Ishikawa (cell line): ENCODE data around the gene FLYWCH2.

Experiments used
- CEBPB ChIP-seq: IDR thresholded peaks from 2 replicates; pipeline ENCODE4 v1.6.1; 2012
- CREB1 ChIP-seq: IDR thresholded peaks from 2 replicates; pipeline ENCODE4 v1.6.1; 2012; ENCODE audit warnings: low read depth
- EGR1 ChIP-seq: IDR thresholded peaks from 2 replicates; pipeline ENCODE4 v1.6.1; 2012
- EP300 ChIP-seq: IDR thresholded peaks from 2 replicates; pipeline ENCODE4 v1.6.1; 2012; ENCODE audit warnings: borderline replicate concordance
- FOXM1 ChIP-seq: IDR thresholded peaks from 2 replicates; pipeline ENCODE4 v1.6.1; 2012; ENCODE audit warnings: low read depth, borderline replicate concordance
- MAX ChIP-seq: IDR thresholded peaks from 2 replicates; pipeline ENCODE4 v1.6.1; 2012
- NFIC ChIP-seq: IDR thresholded peaks from 2 replicates; pipeline ENCODE4 v1.6.1; 2012
- RAD21 ChIP-seq: IDR thresholded peaks from 2 replicates; pipeline ENCODE4 v1.6.1; 2012; ENCODE audit warnings: low read depth
- REST ChIP-seq: IDR thresholded peaks from 2 replicates; pipeline ENCODE4 v1.6.1; 2012; ENCODE audit warnings: low read depth, mild to moderate bottlenecking
- TAF1 ChIP-seq: IDR thresholded peaks from 2 replicates; pipeline ENCODE4 v1.6.1; 2012; ENCODE audit warnings: low read depth, mild to moderate bottlenecking
- TCF12 ChIP-seq: IDR thresholded peaks from 2 replicates; pipeline ENCODE4 v1.6.1; 2012; ENCODE audit warnings: low read depth
- TEAD4 ChIP-seq: IDR thresholded peaks from 2 replicates; pipeline ENCODE4 v1.6.1; 2012
- USF1 ChIP-seq: IDR thresholded peaks from 2 replicates; pipeline ENCODE4 v1.6.1; 2012
- YY1 ChIP-seq: IDR thresholded peaks from 2 replicates; pipeline ENCODE4 v1.6.1; 2012; ENCODE audit warnings: low read depth
- ZBTB7A ChIP-seq: IDR thresholded peaks from 2 replicates; pipeline ENCODE4 v1.6.1; 2012; ENCODE audit warnings: low read depth

Gene FLYWCH2

GRCh38 chr16:2860826-2861567 is 22.0 kb upstream of the FLYWCH2 start:
- TF ChIP-seq YY1 (no peak), USF1 (peak; percentile 35; the same call in 1 of the 2 replicates), TEAD4 (no peak), NFIC (no peak), RAD21 (no peak), EP300 (no peak), EGR1 (no peak), TCF12 (no peak), FOXM1 (no peak), CREB1 (no peak), TAF1 (no peak), CEBPB (no peak), REST (peak; percentile 92), MAX (no peak), ZBTB7A (no peak)

- TF ChIP-seq YY1, result no peak
- no peak for TF ChIP-seq ZBTB7A
- TF ChIP-seq TAF1, result no peak
- no peak for TF ChIP-seq TEAD4
- no peak for TF ChIP-seq CEBPB
Observed at GRCh38 chr16:2865651-2866050, 17.4 kb upstream of the FLYWCH2 start.

- TF ChIP-seq FOXM1, result no peak
- no peak for TF ChIP-seq TEAD4
- no peak for TF ChIP-seq CREB1
- no peak for TF ChIP-seq MAX
- TF ChIP-seq TAF1, result no peak
- no peak for TF ChIP-seq YY1
- TF ChIP-seq CEBPB, result no peak
- no peak for TF ChIP-seq EGR1
- TF ChIP-seq TCF12, result no peak
Observed at GRCh38 chr16:2866431-2866830, 16.6 kb upstream of the FLYWCH2 start.

- TF ChIP-seq USF1 (no peak), RAD21 (no peak), FOXM1 (no peak), CEBPB (no peak), TAF1 (no peak), NFIC (no peak)
Observed at GRCh38 chr16:2867661-2867986, 15.4 kb upstream of the FLYWCH2 start.

- TF ChIP-seq MAX (0 out of 2 replicates have a peak, but pooled peaks have one; percentile 46), CEBPB (no peak), YY1 (peak; percentile 98), TEAD4 (peak; percentile 6; the same call in 1 of the 2 replicates), NFIC (0 out of 2 replicates have a peak, but pooled peaks have one; percentile 19), TAF1 (peak; percentile 96), REST (no peak), FOXM1 (no peak), RAD21 (peak; percentile 92), ZBTB7A (no peak), CREB1 (no peak), USF1 (0 out of 2 replicates have a peak, but pooled peaks have one; percentile 9), TCF12 (peak; percentile 76; the same call in 1 of the 2 replicates), EP300 (0 out of 2 replicates have a peak, but pooled peaks have one; percentile 22), EGR1 (0 out of 2 replicates have a peak, but pooled peaks have one; percentile 30)
Observed at GRCh38 chr16:2867987-2868789, 14.8 kb upstream of the FLYWCH2 start.
